Astrocyte of the cerebellum (primary cell): Measurements from ENCODE around the gene OR2A25.

Source experiments
- DNase-seq: peaks from one replicate; pipeline ENCODE4 v3.0.0-alpha.2; 2011; ENCODE audit warnings: low read depth
- H3K4me3 ChIP-seq: 2 replicates; pipeline ENCODE4 v1.5.1; 2011; ENCODE audit warnings: mild to moderate bottlenecking, low read depth, low read length, moderate library complexity
- in situ Hi-C: cut with HindIII; loops from 2 replicates; pipeline ENCODE4 v1.10.0; 2017; ENCODE audit warnings: low sequenced_read_pairs
- TF ChIP-seq, protein P1 (sequence below): IDR thresholded peaks from 2 replicates; pipeline ENCODE4 v1.5.1; 2012; ENCODE audit warnings: low read length, low read depth, moderate library complexity, mild to moderate bottlenecking; ENCODE audit errors: missing control alignments

The OR2A25 gene

DNA sequence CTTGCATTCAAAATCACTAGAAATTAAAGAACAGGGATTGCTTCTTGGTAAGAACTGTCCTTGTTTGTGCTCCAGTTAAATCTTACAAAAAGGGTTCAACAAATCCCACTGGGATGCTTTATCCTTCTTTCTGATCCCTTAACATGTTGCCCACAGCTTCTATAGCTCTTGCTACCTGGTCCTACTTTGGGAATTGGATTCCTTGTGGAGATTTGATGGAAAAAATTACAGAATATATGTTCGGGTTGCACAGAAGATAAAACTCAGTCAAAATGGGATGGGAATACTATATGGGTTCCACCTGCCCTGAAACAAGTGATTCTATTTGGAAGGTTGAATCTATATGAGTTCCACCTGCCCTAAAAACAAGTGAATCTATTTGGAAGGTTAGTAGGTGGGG, at the start of gene OR2A25:
Gene OR2A25 (plus strand): TSS at position 301 of the 400 bp plus-strand sequence. CDS start 4,409 bp downstream, outside the sequence.
- in situ Hi-C loops: no loop called here
- no peak for DNase-seq
- TF ChIP-seq, protein P1, sequence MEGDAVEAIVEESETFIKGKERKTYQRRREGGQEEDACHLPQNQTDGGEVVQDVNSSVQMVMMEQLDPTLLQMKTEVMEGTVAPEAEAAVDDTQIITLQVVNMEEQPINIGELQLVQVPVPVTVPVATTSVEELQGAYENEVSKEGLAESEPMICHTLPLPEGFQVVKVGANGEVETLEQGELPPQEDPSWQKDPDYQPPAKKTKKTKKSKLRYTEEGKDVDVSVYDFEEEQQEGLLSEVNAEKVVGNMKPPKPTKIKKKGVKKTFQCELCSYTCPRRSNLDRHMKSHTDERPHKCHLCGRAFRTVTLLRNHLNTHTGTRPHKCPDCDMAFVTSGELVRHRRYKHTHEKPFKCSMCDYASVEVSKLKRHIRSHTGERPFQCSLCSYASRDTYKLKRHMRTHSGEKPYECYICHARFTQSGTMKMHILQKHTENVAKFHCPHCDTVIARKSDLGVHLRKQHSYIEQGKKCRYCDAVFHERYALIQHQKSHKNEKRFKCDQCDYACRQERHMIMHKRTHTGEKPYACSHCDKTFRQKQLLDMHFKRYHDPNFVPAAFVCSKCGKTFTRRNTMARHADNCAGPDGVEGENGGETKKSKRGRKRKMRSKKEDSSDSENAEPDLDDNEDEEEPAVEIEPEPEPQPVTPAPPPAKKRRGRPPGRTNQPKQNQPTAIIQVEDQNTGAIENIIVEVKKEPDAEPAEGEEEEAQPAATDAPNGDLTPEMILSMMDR: no peak
- no peak within 1 kb of the TSS for H3K4me3 ChIP-seq

DNA sequence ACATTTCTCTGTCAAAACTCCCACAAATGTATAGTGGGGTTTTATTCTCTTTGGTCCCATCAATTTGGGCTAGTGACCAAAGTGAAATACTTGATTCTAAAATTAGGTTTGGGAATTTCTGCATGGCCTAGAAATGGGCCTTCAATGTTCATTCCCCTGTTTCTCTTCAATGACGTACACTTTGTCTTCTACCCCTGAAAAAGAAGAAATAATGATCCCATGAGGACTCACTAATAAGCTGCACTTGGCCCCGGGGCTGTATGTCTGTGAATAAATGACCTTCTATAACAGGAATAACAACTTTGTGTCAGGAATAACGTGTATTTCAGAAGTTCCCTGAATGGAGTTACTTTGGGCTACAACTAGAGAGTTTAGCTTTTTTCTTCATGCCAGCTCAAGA, 49.3 kb upstream of the OR2A25 start:
- no peak for DNase-seq
- H3K4me3 ChIP-seq: no peak overlapping the region
- TF ChIP-seq, protein P1: no peak
- in situ Hi-C loops: no loop called here

DNA sequence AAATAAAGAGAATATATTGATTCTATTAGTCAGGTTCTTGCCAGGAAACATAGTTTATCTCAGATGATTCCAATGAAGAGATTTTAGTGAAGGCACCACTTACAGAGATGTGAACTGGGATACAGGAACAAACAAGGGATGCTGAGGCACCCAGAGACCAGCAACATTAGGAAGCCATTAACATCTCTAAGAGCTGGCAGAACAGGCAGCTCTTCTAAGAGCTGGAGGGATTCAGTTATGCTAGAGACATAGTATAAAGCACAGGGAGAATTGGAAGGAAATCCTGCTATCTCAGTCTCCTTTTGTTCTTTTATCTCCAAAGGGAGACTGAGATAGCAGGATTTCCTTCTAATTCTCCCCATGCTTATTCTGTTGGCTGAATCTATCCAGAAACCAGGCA, 47.4 kb upstream of the OR2A25 start:
- TF ChIP-seq, protein P1: no peak
- in situ Hi-C loops: no loop called here
- no peak for DNase-seq

GRCh38 chr7:144023171-144023827, 46.3 kb upstream of the OR2A25 start:
- DNase-seq: no peak
- TF ChIP-seq, protein P1: no peak
- H3K4me3 ChIP-seq: no peak overlapping the region
- in situ Hi-C loops: no loop called here

More for the DNA sequence above, 47.4 kb upstream of the OR2A25 start:
- no peak overlapping the region for H3K4me3 ChIP-seq

DNA sequence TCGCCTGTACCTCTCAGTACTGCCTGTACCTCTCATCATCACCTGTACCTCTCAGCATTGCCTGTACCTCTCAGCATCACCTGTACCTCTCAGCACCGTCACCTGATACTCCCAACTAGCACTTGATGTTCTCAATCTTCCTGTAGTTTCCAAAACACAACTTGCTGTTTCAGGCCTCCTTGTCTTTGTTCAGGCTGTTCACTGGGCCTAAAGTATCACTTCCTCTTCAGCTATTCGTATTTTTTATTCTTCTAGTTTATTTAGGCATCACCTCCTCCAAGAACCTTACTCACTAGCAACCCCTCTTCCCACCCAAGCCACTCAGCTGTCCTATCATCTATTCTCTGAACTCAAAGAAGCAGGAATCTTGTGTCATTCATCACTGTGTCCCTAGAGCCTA, 45.4 kb upstream of the OR2A25 start:
- TF ChIP-seq, protein P1: no peak
- in situ Hi-C loops: no loop called here
- H3K4me3 ChIP-seq: no peak overlapping the region
- DNase-seq: no peak

DNA sequence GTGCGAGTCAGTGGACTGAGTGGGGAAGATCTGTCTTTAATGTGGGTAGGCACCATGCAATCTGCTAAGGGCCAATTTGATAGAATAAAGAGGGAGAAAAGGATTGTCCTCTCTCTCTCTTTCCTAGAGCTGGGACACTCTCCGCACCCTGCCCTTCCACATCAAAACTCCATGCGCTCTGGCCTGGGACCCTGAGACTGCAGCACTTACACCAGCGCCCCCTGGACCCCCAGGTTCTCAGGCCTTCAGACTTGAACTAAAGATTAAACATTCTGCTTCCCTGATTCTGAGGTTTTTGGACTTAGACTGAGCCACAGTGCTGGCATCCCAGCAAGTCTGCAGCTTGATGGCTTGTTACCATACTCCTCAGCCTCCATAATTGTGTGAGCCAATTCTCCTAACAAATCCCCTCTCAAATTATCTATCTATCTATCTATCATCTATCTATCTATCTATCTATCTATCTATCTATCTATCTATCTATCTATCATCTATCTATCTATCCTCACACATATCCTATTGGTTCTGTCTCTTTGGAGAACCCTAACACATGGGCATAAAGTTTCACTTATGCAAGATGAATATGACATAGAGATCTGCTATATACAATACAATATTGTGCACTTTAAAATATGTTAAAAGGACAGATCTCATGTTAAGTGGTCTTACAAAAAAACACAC, 43.3 kb upstream of the OR2A25 start:
- in situ Hi-C loops: no loop called here
- H3K4me3 ChIP-seq: no peak overlapping the region
- no peak for DNase-seq
- TF ChIP-seq, protein P1: no peak
